HG02610 (cell line): ENCODE results near the gene NKX6-2.
"Not testable (repeated sequence)": the region's sequence is repeated elsewhere in the genome, so short reads cannot be mapped to it uniquely, and the experiment has no call there.

Experiments
- ATAC-seq: cut with Tn5 transposase; IDR thresholded peaks from one replicate; pipeline ENCODE4 v1.9.1; 2021; ENCODE audit warnings: mild to moderate bottlenecking, moderate library complexity; ENCODE audit not compliant: unreplicated experiment

Gene NKX6-2

GRCh38 chr10:132785723-132786475 lies at the start of gene NKX6-2:
Gene NKX6-2, minus strand, starts transcription at chr10:132786147. Its CDS starts 199 bp downstream, at chr10:132785948.
- ATAC-seq = no peak

- no peak for ATAC-seq
Measured at GRCh38 chr10:132834891-132835847, 49.2 kb upstream of the NKX6-2 start.

- ATAC-seq = no peak
Measured at GRCh38 chr10:132834311-132834761, 48.4 kb upstream of the NKX6-2 start.

GRCh38 chr10:132833421-132834111 lies 47.6 kb upstream of the NKX6-2 start:
- no peak for ATAC-seq

- ATAC-seq = no peak
Measured at GRCh38 chr10:132832186-132832969, 46.4 kb upstream of the NKX6-2 start.

GRCh38 chr10:132829403-132829802 lies 43.5 kb upstream of the NKX6-2 start:
- ATAC-seq = no peak

- no peak for ATAC-seq
Measured at GRCh38 chr10:132828681-132829080, 42.7 kb upstream of the NKX6-2 start.

- ATAC-seq = no peak
Measured at GRCh38 chr10:132827861-132828539, 42.1 kb upstream of the NKX6-2 start.

- ATAC-seq = no peak
Measured at GRCh38 chr10:132827423-132827789, 41.5 kb upstream of the NKX6-2 start.

GRCh38 chr10:132826524-132827422 lies 40.8 kb upstream of the NKX6-2 start:
- no peak for ATAC-seq

- not testable (repeated sequence) for ATAC-seq
Measured at GRCh38 chr10:132825783-132826523, 40.0 kb upstream of the NKX6-2 start.

- ATAC-seq = no peak
Measured at GRCh38 chr10:132820056-132820455, 34.1 kb upstream of the NKX6-2 start.

- no peak for ATAC-seq
Measured at GRCh38 chr10:132817701-132818211, 31.8 kb upstream of the NKX6-2 start.

- ATAC-seq = no peak
Measured at GRCh38 chr10:132816718-132817117, 30.8 kb upstream of the NKX6-2 start.

GRCh38 chr10:132815168-132815857 lies 29.4 kb upstream of the NKX6-2 start:
- ATAC-seq = no peak

GRCh38 chr10:132814469-132814856 lies 28.5 kb upstream of the NKX6-2 start:
- ATAC-seq = no peak
